Neural progenitor cell (in vitro differentiated cells): ENCODE measurements around the gene SDCCAG8. TPM values are rescaled to one million over a fixed set of nuclear protein-coding genes. Genes with fewer than 3 reads are reported as not detected.

Source experiments
- DNase-seq: peaks from one replicate; pipeline ENCODE4 v3.0.0-alpha.2; 2016; ENCODE audit warnings: low spot score
- H2AFZ ChIP-seq: fragments of 200-600 bp; sonication (generic); replicated peaks from 2 replicates; pipeline ENCODE4 v1.6.1; 2016; ENCODE audit warnings: antibody characterized with exemption
- H3F3A ChIP-seq: fragments of 200-600 bp; sonication (generic); 2 replicates; pipeline ENCODE4 v1.6.1; 2016; ENCODE audit warnings: antibody characterized with exemption, low read depth
- H3K27ac ChIP-seq: fragments of 200-600 bp; sonication (generic); 2 replicates; pipeline ENCODE4 v1.5.1; 2016; ENCODE audit warnings: mild to moderate bottlenecking
- H3K27me3 ChIP-seq: fragments of 200-600 bp; sonication (generic); 2 replicates; pipeline ENCODE4 v1.6.1; 2016; ENCODE audit warnings: mild to moderate bottlenecking, moderate library complexity
- H3K36me3 ChIP-seq: fragments of 200-600 bp; sonication (generic); 2 replicates; pipeline ENCODE4 v1.5.1; 2016
- H3K4me1 ChIP-seq: fragments of 200-600 bp; sonication (generic); 2 replicates; pipeline ENCODE4 v1.6.1; 2016; ENCODE audit warnings: mixed run types
- H3K4me2 ChIP-seq: fragments of 200-600 bp; sonication (generic); 2 replicates; pipeline ENCODE4 v1.6.1; 2016
- H3K4me3 ChIP-seq: fragments of 200-600 bp; sonication (generic); 2 replicates; pipeline ENCODE4 v1.5.1; 2016
- H3K79me2 ChIP-seq: fragments of 200-600 bp; sonication (generic); 2 replicates; pipeline ENCODE4 v1.6.1; 2016; ENCODE audit warnings: low read depth
- H3K9ac ChIP-seq: fragments of 200-600 bp; sonication (generic); 2 replicates; pipeline ENCODE4 v1.6.1; 2016
- H3K9me3 ChIP-seq: fragments of 200-600 bp; sonication (generic); 2 replicates; pipeline ENCODE4 v1.5.1; 2016; ENCODE audit warnings: low read depth
- H4K20me1 ChIP-seq: fragments of 200-600 bp; sonication (generic); 2 replicates; pipeline ENCODE4 v1.6.1; 2016; ENCODE audit warnings: low read depth
- H3K27ac Mint-ChIP-seq: 3 replicates; pipeline ENCODE4 v1.8.0; 2021; ENCODE audit warnings: mixed read lengths
- H3K27me3 Mint-ChIP-seq: 2 replicates; pipeline ENCODE4 v1.8.0; 2022; ENCODE audit warnings: low read depth, mild to moderate bottlenecking, inconsistent platforms, moderate library complexity, mixed read lengths; ENCODE audit not compliant: insufficient read depth
- H3K36me3 Mint-ChIP-seq: 3 replicates; pipeline ENCODE4 v1.8.0; 2021; ENCODE audit warnings: mixed read lengths
- H3K4me1 Mint-ChIP-seq: 3 replicates; pipeline ENCODE4 v1.8.0; 2021; ENCODE audit warnings: mixed read lengths
- H3K4me3 Mint-ChIP-seq: 3 replicates; pipeline ENCODE4 v1.8.0; 2021; ENCODE audit warnings: mild to moderate bottlenecking, moderate library complexity, mixed read lengths
- H3K9me3 Mint-ChIP-seq: 3 replicates; pipeline ENCODE4 v1.8.0; 2020; ENCODE audit warnings: mixed read lengths
- CTCF ChIP-seq: fragments of 200-600 bp; sonication (generic); IDR thresholded peaks from 2 replicates; pipeline ENCODE4 v1.5.1; 2017; ENCODE audit warnings: antibody characterized with exemption, mild to moderate bottlenecking
- EZH2 ChIP-seq: fragments of 200-600 bp; sonication (generic); IDR thresholded peaks from 2 replicates; pipeline ENCODE4 v1.6.1; 2017; ENCODE audit warnings: antibody characterized with exemption, mild to moderate bottlenecking, moderate library complexity
- EZH2phosphoT487 ChIP-seq: fragments of 200-600 bp; sonication (generic); IDR thresholded peaks from 2 replicates; pipeline ENCODE4 v1.6.1; 2017; ENCODE audit warnings: antibody characterized with exemption
- total RNA-seq: library from RNA; depleted of rRNA; stranded (reverse); fragments of >200 nt; gene quantifications from 2 replicates; pipeline ENCODE4 v1.2.3, GENCODE V29; 2015; ENCODE audit warnings: low replicate concordance

Gene SDCCAG8
- total RNA-seq, 1 donor from 2014 or later, result 30.3 TPM

- TF ChIP-seq EZH2phosphoT487 (no peak), EZH2 (no peak)
- Histone ChIP-seq H2AFZ (no peak overlapping the region), H3K36me3 (peaks cover 18% of the 10 kb centered on the region), H3K27me3 (no peaks in the 10 kb centered on the region), H3K9me3 (peaks cover 21% of the 10 kb centered on the region), H3K4me2 (no peak overlapping the region), H3K79me2 (peaks cover 100% of the 10 kb centered on the region), H3K9ac (no peak overlapping the region), H3K4me1 (no peaks in the 10 kb centered on the region), H3K4me3 (no peak overlapping the region), H4K20me1 (peaks cover 19% of the 10 kb centered on the region), H3F3A (peaks cover 9% of the 10 kb centered on the region), H3K27ac (no peak overlapping the region)
- no peak for DNase-seq
- peaks cover 77% of the 10 kb centered on the region for H3K9me3 Mint-ChIP-seq
- peaks cover 71% of the 10 kb centered on the region for H3K36me3 Mint-ChIP-seq
- no peak overlapping the region for H3K4me3 Mint-ChIP-seq
- no peak overlapping the region for H3K27ac Mint-ChIP-seq
- H3K4me1 Mint-ChIP-seq, result no peaks in the 10 kb centered on the region
- no peaks in the 10 kb centered on the region for H3K27me3 Mint-ChIP-seq
Observed at GRCh38 chr1:243233908-243234307, 21.9 kb upstream of the SDCCAG8 start.

- H3K79me2 ChIP-seq, result peaks cover 100% of the 10 kb centered on the region
- peaks cover 9% of the 10 kb centered on the region for H3F3A ChIP-seq
- no peak overlapping the region for H2AFZ ChIP-seq
- no peaks in the 10 kb centered on the region for H3K27me3 ChIP-seq
- H3K4me3 ChIP-seq, result no peak overlapping the region
- H3K4me1 Mint-ChIP-seq, result no peaks in the 10 kb centered on the region
- H3K4me3 Mint-ChIP-seq, result no peak overlapping the region
- H3K36me3 ChIP-seq, result peaks cover 17% of the 10 kb centered on the region
- H3K4me1 ChIP-seq, result no peaks in the 10 kb centered on the region
- H3K27ac ChIP-seq, result no peak overlapping the region
- no peak for DNase-seq
- H3K27ac Mint-ChIP-seq, result no peak overlapping the region
- H3K36me3 Mint-ChIP-seq, result peaks cover 70% of the 10 kb centered on the region
- no peak overlapping the region for H3K9ac ChIP-seq
- peaks cover 23% of the 10 kb centered on the region for H4K20me1 ChIP-seq
- H3K27me3 Mint-ChIP-seq, result no peaks in the 10 kb centered on the region
- peaks cover 75% of the 10 kb centered on the region for H3K9me3 Mint-ChIP-seq
- H3K9me3 ChIP-seq, result peaks cover 21% of the 10 kb centered on the region
- H3K4me2 ChIP-seq, result no peak overlapping the region
- TF ChIP-seq EZH2phosphoT487 (no peak), CTCF (no peak), EZH2 (no peak)
Observed at GRCh38 chr1:243234978-243235647, 20.7 kb upstream of the SDCCAG8 start.

DNA sequence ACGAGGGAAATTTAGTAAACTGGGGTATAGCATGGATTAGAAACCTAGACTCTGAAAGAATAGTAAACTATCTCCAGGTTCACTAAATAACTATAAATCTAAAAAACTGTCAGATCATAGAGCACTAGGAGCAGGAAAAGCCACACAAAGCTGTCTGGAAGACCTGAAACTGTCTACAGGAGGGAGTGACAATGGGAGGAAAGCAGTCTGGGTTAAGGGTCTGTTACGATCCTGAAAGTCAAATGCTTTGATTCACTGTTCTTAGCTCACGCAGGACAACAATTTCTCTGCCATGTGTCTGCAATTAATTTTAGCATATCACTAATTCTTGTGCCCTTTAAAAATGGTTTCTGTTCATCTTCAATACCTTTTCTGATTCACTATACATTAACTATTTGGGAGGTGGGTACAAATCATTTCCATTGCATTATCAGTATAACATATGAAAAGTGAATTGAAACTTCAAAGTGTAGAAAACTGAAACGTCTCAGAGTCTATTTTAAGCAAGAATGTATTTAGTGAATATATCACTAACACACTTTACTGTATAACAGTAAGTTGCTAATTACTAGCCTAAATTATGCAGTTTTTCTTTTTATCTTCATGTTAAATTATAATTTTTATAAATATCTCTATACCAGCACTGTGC, 19.1 kb upstream of the SDCCAG8 start:
- Histone ChIP-seq H3K9ac (no peak overlapping the region), H3K4me3 (no peak overlapping the region), H3K4me2 (no peak overlapping the region), H3K27me3 (no peaks in the 10 kb centered on the region), H3F3A (no peaks in the 10 kb centered on the region), H3K4me1 (no peaks in the 10 kb centered on the region), H2AFZ (no peak overlapping the region), H3K27ac (no peak overlapping the region), H3K79me2 (peaks cover 100% of the 10 kb centered on the region), H3K9me3 (peaks cover 5% of the 10 kb centered on the region), H4K20me1 (peaks cover 23% of the 10 kb centered on the region), H3K36me3 (peaks cover 3% of the 10 kb centered on the region)
- Mint-ChIP-seq H3K27ac (no peak overlapping the region), H3K36me3 (peaks cover 67% of the 10 kb centered on the region), H3K4me3 (no peak overlapping the region), H3K9me3 (peaks cover 75% of the 10 kb centered on the region), H3K27me3 (no peaks in the 10 kb centered on the region), H3K4me1 (no peaks in the 10 kb centered on the region)
- TF ChIP-seq EZH2 (no peak), CTCF (no peak), EZH2phosphoT487 (no peak)
- DNase-seq, result no peak

DNA sequence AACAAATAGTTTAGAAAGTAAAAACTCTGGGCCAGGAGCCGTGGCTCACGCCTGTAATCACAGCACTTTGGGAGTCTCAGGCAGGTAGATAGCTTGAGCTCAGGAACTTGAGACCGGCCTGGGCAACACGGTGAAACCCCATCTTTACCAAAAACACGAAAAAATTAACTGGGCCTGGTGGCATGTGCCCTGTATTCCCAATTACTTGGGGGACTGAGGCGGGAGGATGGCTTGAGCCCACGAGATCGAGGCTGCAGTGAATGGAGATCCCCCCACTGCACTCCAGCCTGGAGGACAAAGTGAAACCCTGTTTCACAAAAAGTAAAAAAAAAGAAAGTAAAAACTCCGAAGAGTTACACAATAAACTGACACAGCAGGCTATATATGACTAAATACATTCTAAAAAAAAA, 11.4 kb upstream of the SDCCAG8 start:
- no peak overlapping the region for H3K4me3 ChIP-seq
- peaks cover 100% of the 10 kb centered on the region for H3K79me2 ChIP-seq
- no peak overlapping the region for H2AFZ ChIP-seq
- no peak overlapping the region for H3K27ac ChIP-seq
- H3K27me3 ChIP-seq, result no peaks in the 10 kb centered on the region
- Mint-ChIP-seq H3K27ac (no peak overlapping the region), H3K36me3 (peaks cover 73% of the 10 kb centered on the region), H3K4me1 (no peaks in the 10 kb centered on the region), H3K4me3 (no peak overlapping the region), H3K27me3 (peaks cover 5% of the 10 kb centered on the region), H3K9me3 (peaks cover 77% of the 10 kb centered on the region)
- peaks cover 22% of the 10 kb centered on the region for H4K20me1 ChIP-seq
- no peak overlapping the region for H3K9ac ChIP-seq
- H3K4me1 ChIP-seq, result no peaks in the 10 kb centered on the region
- no peak overlapping the region for H3K4me2 ChIP-seq
- H3K36me3 ChIP-seq, result no peaks in the 10 kb centered on the region
- DNase-seq, result no peak
- no peaks in the 10 kb centered on the region for H3F3A ChIP-seq
- TF ChIP-seq EZH2phosphoT487 (no peak), CTCF (no peak), EZH2 (no peak)
- no peaks in the 10 kb centered on the region for H3K9me3 ChIP-seq
